ENCODE results near the gene TACR2. TPM values are rescaled to one million over a fixed set of nuclear protein-coding genes. Genes with fewer than 3 reads are reported as not detected.

Gene TACR2
- total and polyA plus RNA-seq, 8 donors = 0.56 to 133 (median 14.3) TPM; not detected in 1

DNA sequence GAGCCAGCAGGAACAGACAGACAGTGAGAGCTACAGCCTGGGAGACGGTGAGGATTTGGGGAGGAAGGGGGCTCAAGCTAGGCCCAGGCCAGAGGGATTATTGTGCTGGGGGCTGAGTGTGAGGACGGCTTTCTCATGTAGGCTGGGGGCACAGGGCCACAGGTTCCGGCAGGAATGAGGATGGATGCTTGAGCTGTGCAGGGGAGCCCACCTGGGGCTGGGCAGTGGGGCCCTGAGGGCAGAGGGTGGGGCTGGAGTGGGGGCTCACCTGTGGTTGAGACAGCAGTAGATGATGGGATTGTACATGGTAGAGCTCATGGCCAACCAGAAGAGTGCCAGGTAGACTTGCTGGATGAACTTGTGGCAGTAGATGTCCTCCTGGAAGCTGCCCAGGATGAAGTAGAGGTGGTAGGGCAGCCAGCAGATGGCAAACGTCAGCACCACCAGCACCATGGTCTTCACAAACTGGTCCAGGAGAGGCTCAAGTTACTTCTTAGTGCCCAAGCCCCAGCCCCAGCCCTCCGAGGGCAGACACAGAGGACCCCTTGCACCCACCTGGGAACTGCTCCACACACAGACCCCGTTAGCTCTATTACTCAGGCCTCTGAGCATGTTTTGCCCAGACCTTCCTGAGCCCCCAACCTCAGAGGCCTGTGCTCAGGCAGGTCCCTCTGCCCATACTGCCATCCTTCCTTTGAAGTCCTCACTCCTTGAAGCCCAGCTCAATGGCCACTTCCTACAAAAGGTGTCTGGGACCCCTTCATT lies 9.7 kb downstream of the TACR2 start:
- no peaks in the 10 kb centered on the region for H3K9me3 ChIP-seq
- H3K4me3 ChIP-seq = no peak overlapping the region
- H3K4me1 ChIP-seq = peaks cover 19 to 71% (median 44%) of the 10 kb centered on the region in 4 donors
- H3K36me3 ChIP-seq = peaks cover 8 to 40% (median 30%) of the 10 kb centered on the region in 4 donors
- TF ChIP-seq POLR2AphosphoS5 (IDR thresholded peaks at IDR 0.05) (no peak), POLR2A (IDR thresholded peaks at IDR 0.05) (no peak), EP300 (IDR thresholded peaks at IDR 0.05) (no peak)
- TF ChIP-seq, protein P1, sequence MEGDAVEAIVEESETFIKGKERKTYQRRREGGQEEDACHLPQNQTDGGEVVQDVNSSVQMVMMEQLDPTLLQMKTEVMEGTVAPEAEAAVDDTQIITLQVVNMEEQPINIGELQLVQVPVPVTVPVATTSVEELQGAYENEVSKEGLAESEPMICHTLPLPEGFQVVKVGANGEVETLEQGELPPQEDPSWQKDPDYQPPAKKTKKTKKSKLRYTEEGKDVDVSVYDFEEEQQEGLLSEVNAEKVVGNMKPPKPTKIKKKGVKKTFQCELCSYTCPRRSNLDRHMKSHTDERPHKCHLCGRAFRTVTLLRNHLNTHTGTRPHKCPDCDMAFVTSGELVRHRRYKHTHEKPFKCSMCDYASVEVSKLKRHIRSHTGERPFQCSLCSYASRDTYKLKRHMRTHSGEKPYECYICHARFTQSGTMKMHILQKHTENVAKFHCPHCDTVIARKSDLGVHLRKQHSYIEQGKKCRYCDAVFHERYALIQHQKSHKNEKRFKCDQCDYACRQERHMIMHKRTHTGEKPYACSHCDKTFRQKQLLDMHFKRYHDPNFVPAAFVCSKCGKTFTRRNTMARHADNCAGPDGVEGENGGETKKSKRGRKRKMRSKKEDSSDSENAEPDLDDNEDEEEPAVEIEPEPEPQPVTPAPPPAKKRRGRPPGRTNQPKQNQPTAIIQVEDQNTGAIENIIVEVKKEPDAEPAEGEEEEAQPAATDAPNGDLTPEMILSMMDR (IDR thresholded peaks at IDR 0.05) = no peak
- no peaks in the 10 kb centered on the region for H3K27me3 ChIP-seq
- no peak for DNase-seq
- peak overlapping the region in 4 of 5 donors; percentile 65 to 95 (median 90) for H3K27ac ChIP-seq
- intact Hi-C loops (cut with DNase I; ENCODE audit: low total_unique reads) = no loop called here
- WGBS, 5 donors = 62 to 71% (median 70%) methylated on average over 5 to 6 of the region's 6 CpGs

DNA sequence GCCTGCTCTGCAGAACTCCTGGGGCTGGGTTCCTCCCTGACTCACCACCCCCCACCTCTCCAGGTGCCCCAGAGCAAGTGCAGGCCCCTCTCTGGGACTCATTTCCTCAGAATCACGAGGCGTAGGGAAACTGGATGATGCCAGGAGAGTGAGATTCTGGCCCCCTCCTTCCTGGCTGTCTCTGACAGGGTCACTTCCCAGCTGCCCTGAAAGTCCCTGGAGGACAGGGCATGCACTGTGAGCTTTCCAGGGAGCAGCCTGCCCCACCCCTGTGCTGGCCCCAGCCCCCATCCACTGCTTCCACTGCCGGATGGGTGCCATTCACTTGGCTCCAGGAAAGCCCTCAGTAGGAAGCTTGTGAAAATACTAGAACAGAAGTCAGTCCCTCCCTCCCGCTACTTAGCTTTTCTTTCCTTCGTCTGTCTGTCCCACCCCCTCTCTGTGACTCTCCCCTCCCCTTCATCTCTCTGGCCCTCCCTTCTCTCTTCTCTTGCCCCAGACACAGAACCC lies 10.4 kb downstream of the TACR2 start:
- 22 to 46% (median 40%) methylated on average over 5 of the region's 5 CpGs for WGBS, 5 donors
- Histone ChIP-seq H3K27ac (peak overlapping the region; percentile 11 to 95 (median 85)), H3K4me1 (peaks cover 19 to 77% (median 43%) of the 10 kb centered on the region in 4 donors), H3K36me3 (peaks cover 14 to 46% (median 37%) of the 10 kb centered on the region in 4 donors), H3K4me3 (no peak overlapping the region), H3K27me3 (no peaks in the 10 kb centered on the region), H3K9me3 (no peaks in the 10 kb centered on the region)
- TF ChIP-seq POLR2AphosphoS5 (IDR thresholded peaks at IDR 0.05) (peak in 1 of 3 donors; percentile 22), POLR2A (IDR thresholded peaks at IDR 0.05) (no peak)
- peak in 1 of 2 donors; percentile 69 for DNase-seq
- intact Hi-C loops (cut with DNase I; ENCODE audit: low total_unique reads) = no loop called here

DNA sequence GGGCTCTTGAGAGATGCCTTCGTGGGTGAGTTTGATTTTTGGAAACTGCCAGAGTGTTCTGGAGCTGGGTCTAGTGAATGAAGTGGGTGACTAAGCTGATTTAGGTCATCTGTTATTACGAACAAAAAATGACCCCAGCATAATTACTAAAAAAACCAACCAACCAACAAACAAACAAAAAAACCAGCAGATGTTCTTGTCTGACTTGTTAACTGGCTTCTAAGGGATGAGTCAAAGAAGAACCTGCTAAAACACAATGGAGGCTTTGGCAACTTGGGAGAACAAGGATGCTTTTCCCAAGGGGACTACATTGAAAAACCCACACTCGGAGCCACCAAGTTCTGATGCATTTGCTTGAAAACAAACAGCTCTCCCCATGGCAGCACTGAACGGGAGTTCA lies 11.5 kb downstream of the TACR2 start:
- intact Hi-C loops (cut with DNase I; ENCODE audit: low total_unique reads) = no loop called here
- TF ChIP-seq EP300 (IDR thresholded peaks at IDR 0.05) (no peak), POLR2AphosphoS5 (IDR thresholded peaks at IDR 0.05) (no peak), POLR2A (IDR thresholded peaks at IDR 0.05) (no peak)
- TF ChIP-seq, protein P1 (IDR thresholded peaks at IDR 0.05) = no peak
- no peaks in the 10 kb centered on the region for H3K27me3 ChIP-seq
- DNase-seq = no peak
- WGBS, 5 donors = 65 to 77% (median 68%) methylated on average over 4 of the region's 4 CpGs
- H3K4me3 ChIP-seq = no peak overlapping the region
- H3K36me3 ChIP-seq = peaks cover 26 to 58% (median 48%) of the 10 kb centered on the region in 4 donors
- H3K9me3 ChIP-seq = no peaks in the 10 kb centered on the region
- H3K4me1 ChIP-seq = peaks cover 19 to 68% (median 40%) of the 10 kb centered on the region in 4 donors
- peak overlapping the region in 4 of 5 donors; percentile 65 to 95 (median 90) for H3K27ac ChIP-seq

DNA sequence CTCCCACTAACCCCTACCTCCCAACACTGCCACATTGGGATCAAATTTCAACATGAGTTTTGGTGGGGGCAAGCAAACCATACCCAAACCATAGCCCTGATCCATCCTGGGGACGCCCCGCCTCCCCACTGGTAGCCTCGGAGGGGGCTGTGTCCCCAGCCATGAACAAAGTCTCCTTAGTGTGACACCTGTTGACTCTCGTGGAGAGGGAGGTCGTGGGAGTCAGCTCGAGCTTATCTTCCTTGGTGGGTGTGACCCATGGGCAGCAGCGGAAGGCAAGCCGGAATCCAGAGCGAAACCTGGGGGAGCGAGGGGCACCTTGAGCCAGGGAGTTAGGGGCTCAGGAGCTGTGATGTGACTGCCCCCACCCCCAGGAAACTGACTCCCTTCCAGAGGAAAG lies 11.9 kb downstream of the TACR2 start:
- DNase-seq = no peak
- peak overlapping the region in 3 of 5 donors; percentile 85 to 95 (median 95) for H3K27ac ChIP-seq
- no peaks in the 10 kb centered on the region for H3K27me3 ChIP-seq
- intact Hi-C loops (cut with DNase I; ENCODE audit: low total_unique reads) = no loop called here
- peaks cover 19 to 68% (median 40%) of the 10 kb centered on the region in 4 donors for H3K4me1 ChIP-seq
- TF ChIP-seq POLR2A (IDR thresholded peaks at IDR 0.05) = no peak
- no peak for TF ChIP-seq EP300 (IDR thresholded peaks at IDR 0.05)
- 75 to 90% (median 81%) methylated on average over 7 to 10 of the region's 10 CpGs for WGBS, 5 donors
- no peaks in the 10 kb centered on the region for H3K9me3 ChIP-seq
- no peak overlapping the region for H3K4me3 ChIP-seq
- H3K36me3 ChIP-seq = peaks cover 29 to 62% (median 53%) of the 10 kb centered on the region in 4 donors

DNA sequence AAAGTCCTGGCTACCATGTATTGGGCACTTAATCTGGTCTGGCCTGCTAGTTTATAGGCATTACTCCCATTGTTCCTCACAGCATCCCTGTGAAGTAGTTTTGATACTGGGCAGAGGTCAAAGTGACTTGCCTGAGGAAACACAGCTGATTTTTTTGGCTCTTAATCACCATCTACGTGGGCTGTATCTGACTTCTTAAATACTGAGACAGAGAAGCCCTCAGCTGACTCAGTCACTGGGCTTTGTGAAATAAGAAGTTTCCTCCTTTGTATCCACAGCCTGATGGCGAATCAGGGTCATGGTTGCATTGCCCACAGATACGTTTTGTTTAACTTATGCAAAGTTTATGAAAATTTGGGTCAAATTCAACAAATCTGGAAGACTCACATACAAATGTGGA lies 13.2 kb downstream of the TACR2 start:
- Histone ChIP-seq H3K36me3 (peaks cover 29 to 75% (median 65%) of the 10 kb centered on the region in 4 donors), H3K9me3 (no peaks in the 10 kb centered on the region), H3K27me3 (no peaks in the 10 kb centered on the region), H3K4me3 (no peak overlapping the region), H3K4me1 (peaks cover 14 to 61% (median 37%) of the 10 kb centered on the region in 4 donors), H3K27ac (peak overlapping the region in 2 of 5 donors; percentile 85 to 95)
- no peak for DNase-seq
- WGBS, 5 donors = 48 to 65% (median 60%) methylated on average over 3 of the region's 3 CpGs
- peak in 2 of 3 donors; percentile 17 to 74 for TF ChIP-seq POLR2AphosphoS5 (IDR thresholded peaks at IDR 0.05)
- TF ChIP-seq, protein P1 (IDR thresholded peaks at IDR 0.05) = no peak
- intact Hi-C loops (cut with DNase I; ENCODE audit: low total_unique reads) = no loop called here
